T-cell (primary cell): ENCODE results near the gene TRIM34. TPM values are rescaled to one million over a fixed set of nuclear protein-coding genes. Genes with fewer than 3 reads are reported as not detected.
"Not testable (repeated sequence)": the region's sequence is repeated elsewhere in the genome, so short reads cannot be mapped to it uniquely, and the experiment has no call there.

ENCODE experiments used
- ATAC-seq, 4 experiments: fragments of 200-7000 bp in 3 of 4; fragments of 150-1000 bp in 1 of 4; cut with Tn5 transposase; replicated peaks in 1 of 4; 1 replicate in 3 of 4; 2 replicates in 1 of 4; pipeline ENCODE4 v1.10.0; 2021; ENCODE audit warnings: moderate library complexity in 3 of 4, mild to moderate bottlenecking in 2 of 4, moderate number of reproducible peaks in 1 of 4
- CTCF ChIA-PET, 2 donors: fragments of 300-600 bp; sonication (Branson Sonifier 250); formaldehyde crosslinking; loops; one replicate each; lab custom pipeline; 2022; ENCODE audit warnings: antibody characterized with exemption in 2 of 2; lab: Charles Lee
- POLR2A ChIA-PET, 2 donors: fragments of 300-600 bp; sonication (Branson Sonifier 250); formaldehyde crosslinking; loops; one replicate each; lab custom pipeline; 2022; ENCODE audit warnings: antibody characterized with exemption in 2 of 2; lab: Charles Lee
- DNase-seq, 35 experiments: peaks; one replicate each; pipeline versions ENCODE4 v3.0.0 to v3.0.0-alpha.2; 2013 to 2023
- H3K27ac ChIP-seq: one replicate; pipeline ENCODE4 v1.5.1; 2013; ENCODE audit warnings: low read length
- H3K27me3 ChIP-seq, 2 experiments: replicated peaks in 1 of 2; 1 replicate in 1 of 2; 2 replicates in 1 of 2; pipeline versions ENCODE4 v1.6.1 to v1.7.0; 2013; ENCODE audit warnings: low read length in 1 of 2, mixed read lengths in 1 of 2; ENCODE audit not compliant: control insufficient read depth in 2 of 2, insufficient read depth in 2 of 2; ENCODE audit errors: extremely low read depth in 1 of 2
- H3K36me3 ChIP-seq, 2 donors: 1 replicate in 1 of 2; 2 replicates in 1 of 2; pipeline versions ENCODE4 v1.6.1 to v1.7.0; 2013; ENCODE audit warnings: low read length in 1 of 2; ENCODE audit not compliant: control insufficient read depth in 2 of 2, insufficient read depth in 1 of 2; ENCODE audit errors: extremely low read depth in 1 of 2
- H3K4me1 ChIP-seq, 2 experiments: 1 replicate in 1 of 2; 2 replicates in 1 of 2; pipeline versions ENCODE4 v1.6.1 to v1.7.0; 2013; ENCODE audit warnings: low read length in 2 of 2, mixed read lengths in 1 of 2; ENCODE audit not compliant: insufficient read depth in 2 of 2, control insufficient read depth in 1 of 2; ENCODE audit errors: extremely low read depth in 1 of 2
- H3K4me3 ChIP-seq, 2 donors: 1 replicate in 1 of 2; 2 replicates in 1 of 2; pipeline versions ENCODE4 v1.5.1 to v1.7.0; 2013; ENCODE audit warnings: mild to moderate bottlenecking in 2 of 2, low read length in 1 of 2, moderate library complexity in 1 of 2; ENCODE audit not compliant: control insufficient read depth in 1 of 2; ENCODE audit errors: extremely low read depth in 1 of 2
- H3K9me3 ChIP-seq: 2 replicates; pipeline ENCODE4 v1.7.0; 2013
- H3K27ac Mint-ChIP-seq, 2 donors: one replicate each; pipeline ENCODE4 v1.8.0; 2020 to 2021; ENCODE audit warnings: mild to moderate bottlenecking in 2 of 2, mixed read lengths in 2 of 2
- H3K27me3 Mint-ChIP-seq, 2 donors: one replicate each; pipeline ENCODE4 v1.8.0; 2021 to 2022; ENCODE audit warnings: mixed read lengths in 2 of 2
- H3K36me3 Mint-ChIP-seq: one replicate; pipeline ENCODE4 v1.8.0; 2021; ENCODE audit warnings: mixed read lengths
- H3K4me1 Mint-ChIP-seq, 3 donors: one replicate each; pipeline ENCODE4 v1.8.0; 2020 to 2022; ENCODE audit warnings: mixed read lengths in 3 of 3, mild to moderate bottlenecking in 1 of 3
- H3K4me3 Mint-ChIP-seq, 3 donors: one replicate each; pipeline ENCODE4 v1.8.0; 2020 to 2022; ENCODE audit warnings: mild to moderate bottlenecking in 3 of 3, mixed read lengths in 3 of 3, moderate library complexity in 3 of 3
- H3K9me3 Mint-ChIP-seq, 3 donors: one replicate each; pipeline ENCODE4 v1.8.0; 2020 to 2022; ENCODE audit warnings: mixed read lengths in 3 of 3
- WGBS: methylation state at CpG from one replicate; pipeline ENCODE4 v1.1.5; 2013; ENCODE audit warnings: missing lambda C conversion rate; ENCODE audit not compliant: insufficient coverage; 5-methylcytosine and 5-hydroxymethylcytosine counted together
- total RNA-seq, 35 experiments: library from RNA in 6 of 35; stranded (reverse) in 6 of 35; fragments of 120-200 nt in 1 of 35; gene quantifications; one replicate each; pipeline versions ENCODE4 v1.2.1 to v1.2.4 and lab custom pipeline; 2013 to 2026

The TRIM34 gene
- total RNA-seq, 5 donors from 2014 or later (not counting 1 experiment from before 2014, with no cell fraction given), result 7.4 to 13.5 (median 10.4) TPM

- H3K4me1 ChIP-seq, result no peaks in the 10 kb centered on the region
- ChIA-PET CTCF (no interaction called here), POLR2A (no interaction called here)
- DNase-seq (no peak), ATAC-seq (no peak)
- H3K27ac ChIP-seq, result no peak overlapping the region
- Mint-ChIP-seq H3K9me3 (no peaks in the 10 kb centered on the region), H3K27ac (no peak overlapping the region), H3K4me3 (no peak overlapping the region), H3K4me1 (no peaks in the 10 kb centered on the region), H3K36me3 (peaks cover 33% of the 10 kb centered on the region), H3K27me3 (no peaks in the 10 kb centered on the region)
- H3K36me3 ChIP-seq, result peaks cover 0 to 59% of the 10 kb centered on the region in 2 donors
- no peaks in the 10 kb centered on the region for H3K9me3 ChIP-seq
- 100% methylated on average over 1 of the region's 6 CpGs for WGBS
- H3K27me3 ChIP-seq, result no peaks in the 10 kb centered on the region
- H3K4me3 ChIP-seq, result no peak overlapping the region
Observed at GRCh38 chr11:5666402-5666793, 41.6 kb downstream of the TRIM34 start.

GRCh38 chr11:5671831-5672230, 47.0 kb downstream of the TRIM34 start:
- Histone ChIP-seq H3K4me3 (no peak overlapping the region), H3K27ac (no peak overlapping the region), H3K9me3 (no peaks in the 10 kb centered on the region), H3K4me1 (no peaks in the 10 kb centered on the region), H3K36me3 (peaks cover 0 to 46% of the 10 kb centered on the region in 2 donors), H3K27me3 (no peaks in the 10 kb centered on the region)
- Mint-ChIP-seq H3K9me3 (no peaks in the 10 kb centered on the region), H3K4me1 (peaks cover 13 to 17% (median 13%) of the 10 kb centered on the region in 3 donors), H3K27ac (no peak overlapping the region), H3K4me3 (no peak overlapping the region), H3K27me3 (no peaks in the 10 kb centered on the region), H3K36me3 (peaks cover 27% of the 10 kb centered on the region)
- POLR2A ChIA-PET, result no interaction called here
- CTCF ChIA-PET, result interaction anchor here in 1 of 2 donors (0.6 kb wide), 2 partner anchors 40 to 928 kb away, joined by 3 to 6 read pairs; no protein-coding TSS in a partner anchor
- DNase-seq, result no peak
- ATAC-seq, result no peak

- Histone ChIP-seq H3K4me1 (no peaks in the 10 kb centered on the region), H3K9me3 (no peaks in the 10 kb centered on the region), H3K27ac (no peak overlapping the region), H3K27me3 (no peaks in the 10 kb centered on the region), H3K36me3 (peaks cover 9 to 48% of the 10 kb centered on the region in 2 donors), H3K4me3 (no peak overlapping the region)
- Mint-ChIP-seq H3K27me3 (no peaks in the 10 kb centered on the region), H3K27ac (peak overlapping the region in 1 of 2 donors; percentile 62), H3K4me1 (peaks cover 21 to 23% (median 22%) of the 10 kb centered on the region in 3 donors), H3K36me3 (peaks cover 35% of the 10 kb centered on the region), H3K4me3 (no peak overlapping the region), H3K9me3 (no peaks in the 10 kb centered on the region)
- CTCF ChIA-PET, result interaction anchor here in 1 of 2 donors (0.7 to 1.2 kb wide), 2 partner anchors 10 to 50 kb away, joined by 3 read pairs; partner anchors contain the start of genes TRIM34 and TRIM5
- POLR2A ChIA-PET, result interaction anchor here in 1 of 2 donors (1.2 kb wide), 1 partner anchor 10 kb away, joined by 3 read pairs; the partner anchor contains the start of gene TRIM5
- DNase-seq, result no peak
- no peak for ATAC-seq
- 83% methylated on average over 1 of the region's 4 CpGs for WGBS
Observed at GRCh38 chr11:5674391-5674790, 49.6 kb downstream of the TRIM34 start.

GRCh38 chr11:5679811-5680210, 55.0 kb downstream of the TRIM34 start:
- Histone ChIP-seq H3K27ac (no peak overlapping the region), H3K9me3 (no peaks in the 10 kb centered on the region), H3K36me3 (peaks cover 12 to 26% of the 10 kb centered on the region in 2 donors), H3K27me3 (no peaks in the 10 kb centered on the region), H3K4me1 (peaks cover 4 to 9% of the 10 kb centered on the region in 2 experiments), H3K4me3 (no peak overlapping the region)
- no peak for DNase-seq
- CTCF ChIA-PET, result no interaction called here
- H3K27ac Mint-ChIP-seq, result peak overlapping the region in 1 of 2 donors; percentile 57
- 98% methylated on average over 7 of the region's 7 CpGs for WGBS
- H3K4me3 Mint-ChIP-seq, result no peak overlapping the region
- H3K4me1 Mint-ChIP-seq, result peaks cover 35 to 46% (median 41%) of the 10 kb centered on the region in 3 donors
- no peak for ATAC-seq
- H3K36me3 Mint-ChIP-seq, result peaks cover 44% of the 10 kb centered on the region
- POLR2A ChIA-PET, result no interaction called here
- no peaks in the 10 kb centered on the region for H3K27me3 Mint-ChIP-seq
- no peaks in the 10 kb centered on the region for H3K9me3 Mint-ChIP-seq

- H3K9me3 Mint-ChIP-seq, H3K4me3 ChIP-seq, H3K27me3 ChIP-seq, ATAC-seq, DNase-seq, H3K27ac Mint-ChIP-seq, H3K27ac ChIP-seq, POLR2A ChIA-PET, H3K9me3 ChIP-seq, H3K27me3 Mint-ChIP-seq: not testable (repeated sequence)
- CTCF ChIA-PET, result interaction anchor here (2.5 to 2.6 kb wide), 2 partner anchors 30 to 126 kb away, joined by 9 to 10 read pairs; partner anchors contain the start of gene OR52N2 (in 1 of the 2)
- 89% methylated on average over 14 of the region's 33 CpGs for WGBS
- Mint-ChIP-seq H3K4me1 (peaks cover 38 to 61% (median 57%) of the 10 kb centered on the region in 3 donors), H3K36me3 (peaks cover 36% of the 10 kb centered on the region), H3K4me3 (peak overlapping the region; percentile 89 to 96 (median 95))
- Histone ChIP-seq H3K4me1 (peaks cover 6 to 16% of the 10 kb centered on the region in 2 experiments), H3K36me3 (peaks cover 12 to 17% of the 10 kb centered on the region in 2 donors)
Observed at GRCh38 chr11:5682890-5683441, 58.2 kb downstream of the TRIM34 start.

- CTCF ChIA-PET, result interaction anchor here (1.5 to 2.8 kb wide), 6 partner anchors 11 to 126 kb away, joined by 4 to 12 read pairs (median 8); partner anchors contain the start of gene OR52N2 (in 1 of the 2)
- peak in 25 of 35 experiments; percentile 4 to 51 (median 19) for DNase-seq
- H3K27ac ChIP-seq, POLR2A ChIA-PET, H3K27me3 Mint-ChIP-seq, H3K9me3 Mint-ChIP-seq, H3K27me3 ChIP-seq, H3K9me3 ChIP-seq, ATAC-seq: not testable (repeated sequence)
- Mint-ChIP-seq H3K4me3 (peak overlapping the region; percentile 89 to 96 (median 95)), H3K4me1 (peaks cover 45 to 65% (median 62%) of the 10 kb centered on the region in 3 donors), H3K27ac (peak overlapping the region; percentile 97 to 98), H3K36me3 (peaks cover 30% of the 10 kb centered on the region)
- Histone ChIP-seq H3K36me3 (peaks cover 5 to 10% of the 10 kb centered on the region in 2 donors), H3K4me1 (peaks cover 6 to 19% of the 10 kb centered on the region in 2 experiments), H3K4me3 (peak overlapping the region; percentile 62 to 73)
- WGBS, result 0% methylated on average over 1 of the region's 7 CpGs
Observed at GRCh38 chr11:5683620-5684019, 58.8 kb downstream of the TRIM34 start.
